ENCODE measurements around the gene DPP10. TPM values are rescaled to one million over a fixed set of nuclear protein-coding genes. Genes with fewer than 3 reads are reported as not detected.

The DPP10 gene
- total and polyA plus RNA-seq, 7 donors, result 0.60 to 4.4 (median 3.5) TPM

DNA sequence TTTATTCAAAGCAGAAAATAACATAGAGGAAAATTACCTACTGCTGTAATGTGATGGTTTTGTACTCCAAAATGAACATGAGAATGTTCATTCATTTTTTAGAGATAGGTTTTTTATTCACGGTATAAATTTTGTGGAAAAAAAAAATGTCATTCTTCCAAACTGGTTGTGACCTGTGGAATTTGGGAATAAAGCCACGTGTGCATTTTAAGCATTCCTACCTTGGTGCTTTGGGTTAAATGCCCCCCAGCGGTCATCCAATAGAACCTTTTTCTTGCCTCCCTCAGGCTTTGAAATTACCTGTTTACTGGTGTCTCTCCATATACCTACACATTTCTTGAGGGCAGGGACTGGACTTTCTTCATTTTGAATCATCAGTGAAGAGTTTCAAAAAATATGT lies 740.7 kb downstream of the DPP10 start:
- Histone ChIP-seq H3K4me1 (no peaks in the 10 kb centered on the region), H3K27ac (no peak overlapping the region), H3K36me3 (no peaks in the 10 kb centered on the region), H3K9me3 (no peaks in the 10 kb centered on the region), H3K27me3 (no peaks in the 10 kb centered on the region), H3K4me3 (no peak overlapping the region)
- 57 to 88% methylated on average over 3 of the region's 3 CpGs for WGBS, 2 donors
- intact Hi-C loops (cut with DNase I), result no loop called here
- no peak for DNase-seq
- TF ChIP-seq, protein P1, sequence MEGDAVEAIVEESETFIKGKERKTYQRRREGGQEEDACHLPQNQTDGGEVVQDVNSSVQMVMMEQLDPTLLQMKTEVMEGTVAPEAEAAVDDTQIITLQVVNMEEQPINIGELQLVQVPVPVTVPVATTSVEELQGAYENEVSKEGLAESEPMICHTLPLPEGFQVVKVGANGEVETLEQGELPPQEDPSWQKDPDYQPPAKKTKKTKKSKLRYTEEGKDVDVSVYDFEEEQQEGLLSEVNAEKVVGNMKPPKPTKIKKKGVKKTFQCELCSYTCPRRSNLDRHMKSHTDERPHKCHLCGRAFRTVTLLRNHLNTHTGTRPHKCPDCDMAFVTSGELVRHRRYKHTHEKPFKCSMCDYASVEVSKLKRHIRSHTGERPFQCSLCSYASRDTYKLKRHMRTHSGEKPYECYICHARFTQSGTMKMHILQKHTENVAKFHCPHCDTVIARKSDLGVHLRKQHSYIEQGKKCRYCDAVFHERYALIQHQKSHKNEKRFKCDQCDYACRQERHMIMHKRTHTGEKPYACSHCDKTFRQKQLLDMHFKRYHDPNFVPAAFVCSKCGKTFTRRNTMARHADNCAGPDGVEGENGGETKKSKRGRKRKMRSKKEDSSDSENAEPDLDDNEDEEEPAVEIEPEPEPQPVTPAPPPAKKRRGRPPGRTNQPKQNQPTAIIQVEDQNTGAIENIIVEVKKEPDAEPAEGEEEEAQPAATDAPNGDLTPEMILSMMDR (IDR thresholded peaks at IDR 0.05), result no peak
- TF ChIP-seq POLR2AphosphoS5 (IDR thresholded peaks at IDR 0.05), result no peak
- no peak for TF ChIP-seq POLR2A (IDR thresholded peaks at IDR 0.05)
- TF ChIP-seq EP300 (IDR thresholded peaks at IDR 0.05), result no peak

DNA sequence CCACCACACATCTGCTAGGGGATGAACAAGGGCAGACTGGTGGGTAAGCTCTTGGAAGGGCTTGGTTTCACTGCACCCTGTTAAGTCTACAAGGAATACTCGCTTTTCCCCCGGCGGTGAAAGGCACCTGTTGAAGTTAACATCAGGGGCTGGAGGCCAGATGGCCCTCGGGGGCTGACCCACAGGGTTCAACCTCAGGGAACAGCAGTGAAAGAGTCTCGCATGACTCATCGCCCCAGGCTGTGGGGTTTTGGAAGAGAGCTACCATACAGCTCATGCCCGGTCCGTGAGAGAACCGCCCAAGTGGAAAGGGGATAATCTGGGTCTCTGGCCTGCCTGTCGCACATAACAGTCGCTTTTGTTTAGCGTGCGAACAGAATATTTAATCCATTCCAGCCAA lies 748.0 kb downstream of the DPP10 start:
- no peaks in the 10 kb centered on the region for H3K27me3 ChIP-seq
- TF ChIP-seq EP300 (IDR thresholded peaks at IDR 0.05), result no peak
- TF ChIP-seq, protein P1 (IDR thresholded peaks at IDR 0.05), result no peak
- TF ChIP-seq POLR2A (IDR thresholded peaks at IDR 0.05), result no peak
- no peak for TF ChIP-seq POLR2AphosphoS5 (IDR thresholded peaks at IDR 0.05)
- no peak overlapping the region for H3K4me3 ChIP-seq
- no peaks in the 10 kb centered on the region for H3K9me3 ChIP-seq
- no peaks in the 10 kb centered on the region for H3K36me3 ChIP-seq
- no peaks in the 10 kb centered on the region for H3K4me1 ChIP-seq
- intact Hi-C loops (cut with DNase I), result no loop called here
- 92 to 97% methylated on average over 13 of the region's 13 CpGs for WGBS, 2 donors
- DNase-seq, result no peak
- H3K27ac ChIP-seq, result no peak overlapping the region

DNA sequence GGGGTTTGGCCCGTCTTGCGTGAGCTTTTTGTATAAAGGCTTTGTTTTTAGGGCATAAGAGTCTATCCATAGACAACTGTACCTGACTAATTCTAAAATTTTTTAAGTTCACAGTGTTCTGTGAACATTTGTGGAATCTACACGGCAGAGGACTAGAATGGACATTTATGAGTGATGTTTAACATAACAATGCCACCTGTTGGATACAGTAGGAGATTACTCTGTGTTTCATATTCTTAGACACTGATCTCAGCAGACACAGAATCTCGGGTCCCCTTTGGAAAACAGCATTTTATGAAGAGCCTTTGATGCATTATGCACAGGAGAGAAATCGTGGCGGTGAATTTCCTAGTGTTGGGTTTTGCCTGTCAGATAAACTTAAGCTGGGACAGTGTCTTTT lies 752.2 kb downstream of the DPP10 start:
- H3K4me3 ChIP-seq, result no peak overlapping the region
- intact Hi-C loops (cut with DNase I), result no loop called here
- peaks cover 0 to 4% (median 2%) of the 10 kb centered on the region in 4 donors for H3K4me1 ChIP-seq
- TF ChIP-seq EP300 (IDR thresholded peaks at IDR 0.05) (no peak), POLR2AphosphoS5 (IDR thresholded peaks at IDR 0.05) (no peak), POLR2A (IDR thresholded peaks at IDR 0.05) (no peak)
- TF ChIP-seq, protein P1 (IDR thresholded peaks at IDR 0.05), result no peak
- no peaks in the 10 kb centered on the region for H3K9me3 ChIP-seq
- H3K36me3 ChIP-seq, result no peaks in the 10 kb centered on the region
- H3K27me3 ChIP-seq, result no peaks in the 10 kb centered on the region
- DNase-seq, result no peak
- H3K27ac ChIP-seq, result no peak overlapping the region
- 74 to 85% methylated on average over 6 of the region's 6 CpGs for WGBS, 2 donors

DNA sequence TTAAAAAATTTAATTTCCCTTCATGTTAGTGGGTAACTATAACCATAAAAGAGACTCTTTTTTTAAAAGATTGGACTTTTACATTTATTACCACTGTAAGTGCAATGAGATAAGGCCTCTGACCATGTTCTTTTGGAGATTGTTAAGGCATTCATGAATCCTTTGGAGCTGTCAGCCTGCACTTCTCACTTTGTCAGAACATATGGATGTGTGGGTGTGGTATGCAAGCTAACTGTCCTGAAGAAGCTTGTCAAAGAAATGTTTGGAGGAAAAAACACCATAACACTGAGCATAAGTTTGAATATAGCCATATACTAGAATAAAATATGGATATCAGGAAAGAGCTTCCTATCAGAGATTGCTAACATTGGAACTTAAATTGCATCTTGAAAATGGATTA lies 754.1 kb downstream of the DPP10 start:
- intact Hi-C loops (cut with DNase I), result no loop called here
- H3K4me3 ChIP-seq, result no peak overlapping the region
- no peaks in the 10 kb centered on the region for H3K9me3 ChIP-seq
- peaks cover 0 to 15% (median 7%) of the 10 kb centered on the region in 4 donors for H3K4me1 ChIP-seq
- H3K27ac ChIP-seq, result no peak overlapping the region
- DNase-seq, result no peak
- no peak for TF ChIP-seq POLR2A (IDR thresholded peaks at IDR 0.05)
- TF ChIP-seq, protein P1 (IDR thresholded peaks at IDR 0.05), result no peak
- no peak for TF ChIP-seq EP300 (IDR thresholded peaks at IDR 0.05)
- TF ChIP-seq POLR2AphosphoS5 (IDR thresholded peaks at IDR 0.05), result no peak
- H3K27me3 ChIP-seq, result no peaks in the 10 kb centered on the region
- no peaks in the 10 kb centered on the region for H3K36me3 ChIP-seq

DNA sequence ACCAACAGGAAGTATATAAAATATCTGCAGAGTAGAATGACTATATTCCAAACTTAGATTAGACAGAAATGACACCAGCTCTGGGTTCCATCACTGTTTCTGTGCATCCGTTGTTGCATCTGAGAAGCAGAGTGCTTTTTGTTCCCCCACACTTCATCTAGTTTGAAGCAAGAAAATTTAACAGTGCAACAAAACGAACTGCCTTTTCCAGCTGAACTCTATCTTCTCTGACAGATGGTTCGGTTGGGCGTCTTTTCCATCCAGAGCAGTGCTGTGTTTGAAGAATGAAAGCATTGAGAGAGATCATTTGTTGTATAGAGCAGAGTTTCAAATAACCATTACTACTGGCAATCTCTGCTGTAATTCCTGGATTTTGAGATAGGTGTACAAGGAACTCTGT lies 757.5 kb downstream of the DPP10 start:
- TF ChIP-seq POLR2A (IDR thresholded peaks at IDR 0.05) (no peak), POLR2AphosphoS5 (IDR thresholded peaks at IDR 0.05) (no peak), EP300 (IDR thresholded peaks at IDR 0.05) (no peak)
- TF ChIP-seq, protein P1 (IDR thresholded peaks at IDR 0.05), result no peak
- no peaks in the 10 kb centered on the region for H3K27me3 ChIP-seq
- no peaks in the 10 kb centered on the region for H3K36me3 ChIP-seq
- no peaks in the 10 kb centered on the region for H3K9me3 ChIP-seq
- intact Hi-C loops (cut with DNase I), result no loop called here
- H3K4me1 ChIP-seq, result peaks cover 0 to 15% (median 7%) of the 10 kb centered on the region in 4 donors
- 65 to 67% methylated on average over 4 of the region's 4 CpGs for WGBS, 2 donors
- no peak for DNase-seq
- H3K4me3 ChIP-seq, result no peak overlapping the region
- H3K27ac ChIP-seq, result no peak overlapping the region

All from sigmoid colon (tissue), 7 donors.